Glomerular visceral epithelial cell (primary cell): ENCODE results near the gene LLGL2.

Source experiments
- DNase-seq: peaks from one replicate; pipeline ENCODE4 v3.0.0-alpha.2; 2016; ENCODE audit errors: extremely low spot score

Gene LLGL2

GRCh38 chr17:75521290-75521689 lies 4.2 kb upstream of the LLGL2 start:
- no peak for DNase-seq

GRCh38 chr17:75521951-75522727 lies 3.4 kb upstream of the LLGL2 start:
- no peak for DNase-seq

- no peak for DNase-seq
Observed at GRCh38 chr17:75523647-75524046, 1.9 kb upstream of the LLGL2 start.

DNA sequence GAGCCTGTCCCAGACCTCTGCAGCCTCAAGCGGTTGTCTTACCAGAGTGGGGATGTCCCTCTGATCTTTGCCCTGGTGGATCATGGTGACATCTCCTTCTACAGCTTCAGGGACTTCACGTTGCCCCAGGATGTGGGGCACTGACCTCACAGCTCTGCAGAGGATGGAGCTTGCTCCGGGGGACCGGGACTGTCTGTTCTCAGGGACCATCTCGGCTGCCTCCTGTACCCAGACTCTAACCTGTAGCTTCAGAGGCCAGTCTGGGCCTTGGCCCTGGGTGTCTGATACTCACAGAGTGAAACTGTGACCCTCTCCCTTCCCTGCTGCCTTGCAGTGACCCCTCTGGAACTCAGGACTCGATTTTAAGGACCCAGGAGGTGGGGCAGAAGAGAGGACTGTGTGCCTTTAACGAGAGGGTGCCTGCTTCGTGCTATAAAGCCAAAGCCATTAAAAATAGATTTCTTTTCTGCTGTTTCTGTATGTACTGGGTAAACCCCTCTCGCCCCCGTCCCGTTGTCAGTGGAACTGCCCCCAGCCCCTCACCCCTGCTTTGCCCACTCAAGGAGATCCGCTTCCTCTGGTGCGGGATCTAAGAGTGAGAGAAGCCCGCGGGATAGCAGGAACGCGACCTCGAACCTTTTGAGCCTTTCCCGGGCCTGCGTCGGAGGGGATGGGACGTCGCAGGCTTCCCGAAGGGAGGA lies 1.1 kb upstream of the LLGL2 start:
- no peak for DNase-seq

DNA sequence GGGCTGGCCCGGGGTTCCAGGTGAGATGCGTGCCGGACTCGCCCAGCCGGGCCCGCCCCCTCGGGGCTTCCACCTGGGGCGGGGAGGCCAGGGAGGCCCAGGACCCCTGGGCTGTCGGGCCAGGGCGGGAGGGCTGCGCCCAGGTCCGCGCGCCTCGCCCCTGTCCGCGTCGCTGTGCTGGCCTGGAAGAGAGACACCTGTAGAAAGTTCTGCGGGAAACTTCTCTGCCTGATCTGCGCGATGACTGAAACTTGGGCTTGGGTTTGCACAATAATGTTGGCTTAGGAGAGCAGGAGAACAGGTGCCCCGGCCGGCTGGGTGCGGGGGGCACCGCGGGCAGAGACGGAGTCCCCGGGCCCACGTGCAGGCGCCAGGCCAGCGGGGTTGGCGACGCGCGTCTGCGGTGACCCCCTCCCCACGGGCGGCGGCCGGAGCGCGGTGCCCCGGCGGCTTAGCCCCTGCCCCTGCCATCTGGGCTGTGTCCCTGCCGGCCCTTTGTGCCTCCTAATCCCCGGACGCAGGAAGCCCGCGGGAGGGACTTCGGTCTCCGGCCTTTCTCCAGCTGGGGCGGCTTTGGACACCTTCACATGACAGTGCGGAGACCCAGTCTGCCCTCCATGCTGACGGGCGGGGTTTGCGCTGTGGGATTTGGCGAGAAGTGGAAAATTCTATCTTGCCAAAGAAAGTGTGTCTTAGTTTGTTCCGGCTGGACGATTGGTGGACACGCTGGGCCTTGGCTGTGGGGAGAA lies 483 bp downstream of the LLGL2 start:
- no peak for DNase-seq

DNA sequence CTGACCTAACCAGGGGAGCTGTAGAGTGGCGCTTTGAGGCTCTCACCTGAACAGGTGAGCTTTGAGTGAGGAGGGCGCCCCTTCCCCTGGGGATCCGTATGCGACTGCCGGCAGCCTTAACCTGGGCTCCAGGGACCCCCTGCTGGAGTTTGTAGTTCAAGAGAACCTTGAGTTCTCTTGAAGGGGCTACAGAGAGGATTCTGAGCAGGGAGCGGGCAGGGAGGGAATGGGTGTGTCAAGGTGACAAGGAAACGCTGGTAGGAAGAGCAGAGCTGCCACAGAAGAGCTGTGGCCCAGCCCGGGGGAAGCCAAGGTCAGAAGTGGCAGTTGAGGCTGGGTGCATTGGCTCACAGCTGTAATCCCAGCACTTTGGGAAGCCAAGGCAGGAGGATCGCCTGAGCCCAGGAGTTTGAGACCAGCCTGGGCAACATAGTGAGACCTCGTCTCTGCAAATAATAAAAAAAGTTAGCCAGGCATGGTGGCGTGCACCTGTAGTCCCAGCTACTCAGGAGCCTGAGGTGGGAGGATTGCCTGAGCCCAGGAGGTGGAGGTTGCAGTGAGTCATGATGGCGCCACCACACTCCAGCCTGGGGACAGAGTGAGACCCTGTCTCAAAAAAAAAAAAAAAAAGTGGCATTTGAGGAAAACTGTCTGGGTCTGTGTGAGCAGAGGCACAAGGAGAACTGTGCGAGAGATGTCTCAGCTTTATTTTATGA lies 1.2 kb downstream of the LLGL2 start:
- no peak for DNase-seq

- DNase-seq = no peak
Observed at GRCh38 chr17:75530837-75531720, 5.6 kb downstream of the LLGL2 start.

GRCh38 chr17:75531721-75532072 lies 6.2 kb downstream of the LLGL2 start:
- no peak for DNase-seq

GRCh38 chr17:75535119-75535537 lies 9.6 kb downstream of the LLGL2 start:
- DNase-seq = no peak

DNA sequence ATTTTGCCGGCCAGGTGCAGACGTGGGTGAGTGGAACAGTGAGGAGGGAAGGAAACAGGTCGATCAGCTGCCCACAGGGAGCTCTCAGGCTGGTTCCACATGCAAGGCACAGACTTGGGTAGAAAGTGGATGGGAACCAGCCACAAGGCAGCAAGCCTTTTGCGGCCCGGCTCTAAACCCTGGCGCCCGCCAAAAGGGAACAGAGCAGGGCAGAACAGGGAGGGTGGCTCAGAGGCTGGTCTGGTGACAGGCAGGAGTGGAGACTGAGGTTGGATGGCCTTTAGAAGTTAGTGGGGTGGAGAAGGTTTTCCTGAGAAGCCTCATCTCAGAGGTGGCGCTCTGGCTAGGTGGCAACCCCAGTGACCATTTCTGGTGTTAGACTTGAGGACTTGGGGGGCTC lies 10.4 kb downstream of the LLGL2 start:
- DNase-seq = no peak

- DNase-seq = no peak
Observed at GRCh38 chr17:75536366-75536765, 10.9 kb downstream of the LLGL2 start.

- no peak for DNase-seq
Observed at GRCh38 chr17:75539967-75540729, 14.7 kb downstream of the LLGL2 start.

DNA sequence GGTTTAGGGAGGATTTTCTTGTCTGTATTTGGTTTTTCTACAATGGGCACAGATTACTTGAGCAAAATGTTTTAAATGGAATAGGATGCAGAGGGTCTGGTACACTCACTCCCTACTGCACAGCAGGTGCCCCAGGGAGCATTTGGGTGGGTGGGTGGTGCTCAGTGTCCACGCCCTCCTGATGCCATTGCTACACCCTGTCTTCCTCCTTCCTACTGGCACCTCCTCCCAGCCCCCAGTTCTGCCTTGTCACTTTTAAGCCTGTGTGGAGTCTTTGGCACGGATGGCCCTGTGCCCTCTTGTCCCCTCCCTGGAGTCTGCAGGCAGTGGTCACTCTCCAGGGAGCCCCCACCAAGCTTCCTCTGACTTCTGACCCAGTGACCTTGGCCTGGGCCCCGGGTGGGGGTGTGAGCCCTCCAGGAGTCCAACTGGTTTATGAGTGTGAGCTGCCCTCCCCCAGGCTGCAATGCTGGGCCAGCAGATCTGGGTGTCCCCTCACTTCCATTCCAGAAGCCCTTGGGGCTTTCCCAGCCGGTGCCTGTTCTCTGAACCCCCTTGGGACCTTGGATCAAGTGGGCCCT lies 15.5 kb downstream of the LLGL2 start:
- no peak for DNase-seq

GRCh38 chr17:75542229-75542628 lies 16.7 kb downstream of the LLGL2 start:
- no peak for DNase-seq

GRCh38 chr17:75542728-75543336 lies 17.3 kb downstream of the LLGL2 start:
- DNase-seq = no peak

DNA sequence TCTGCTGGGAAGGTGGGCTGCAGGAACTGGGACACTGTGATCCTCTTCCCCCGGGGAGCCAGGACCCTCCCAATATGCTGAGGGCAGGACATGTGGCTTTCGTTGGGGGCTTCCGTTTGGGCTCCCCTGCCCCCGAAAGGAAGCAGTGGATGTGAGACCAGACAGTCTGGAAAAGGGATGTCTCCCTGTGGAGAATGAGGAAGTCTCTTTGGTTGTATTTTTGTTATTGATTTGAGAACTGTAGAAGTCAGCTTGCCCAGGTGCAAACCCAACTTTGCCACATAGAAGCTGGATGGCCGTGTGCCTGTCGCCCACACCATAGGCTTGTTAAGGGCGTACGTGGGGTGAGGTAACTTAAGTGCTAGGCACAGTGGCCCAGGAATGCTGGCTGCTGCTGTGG lies 18.8 kb downstream of the LLGL2 start:
- DNase-seq = no peak

DNA sequence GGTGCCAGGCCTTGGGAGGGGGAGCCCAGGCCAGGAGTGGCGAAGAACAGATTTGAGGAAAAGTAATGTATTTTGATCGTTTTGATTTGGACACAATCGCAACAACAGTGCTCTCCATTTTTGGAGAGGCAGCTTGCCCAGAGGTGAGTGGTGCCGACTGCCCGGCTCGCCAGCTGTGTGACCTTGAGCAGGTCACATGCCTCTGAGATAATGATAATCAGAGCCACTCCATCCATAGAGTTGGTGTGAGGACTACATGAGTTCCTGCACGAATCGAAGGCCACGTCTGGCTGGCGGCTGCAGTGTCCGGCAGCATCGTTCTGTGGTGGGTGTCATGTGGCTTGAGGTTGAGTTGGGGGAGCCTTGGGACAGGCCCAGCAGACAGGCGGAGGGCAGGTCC lies 20.7 kb downstream of the LLGL2 start:
- DNase-seq = no peak

DNA sequence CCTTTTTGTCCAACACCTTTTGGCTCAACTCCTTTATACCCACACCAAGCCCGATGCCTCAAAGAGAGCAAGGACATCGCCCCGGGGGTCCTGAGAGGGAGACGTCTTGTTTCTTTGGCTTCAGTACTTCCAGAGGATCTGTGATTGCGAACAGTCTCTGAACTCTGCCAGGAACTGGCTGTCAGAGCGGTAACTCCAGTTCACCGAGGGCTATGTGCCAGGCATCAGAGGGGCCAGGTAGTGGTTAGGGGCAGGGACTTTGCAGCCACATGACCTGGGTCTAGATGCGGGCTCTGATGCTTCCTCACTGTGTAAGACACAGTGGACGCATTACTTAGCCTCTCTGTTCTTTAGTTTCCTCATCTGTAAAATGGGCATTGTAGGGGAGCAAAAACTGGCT lies 21.6 kb downstream of the LLGL2 start:
- DNase-seq = no peak

- DNase-seq = no peak
Observed at GRCh38 chr17:75548813-75549212, 23.3 kb downstream of the LLGL2 start.
